Keratinocyte (primary cell): Measurements from ENCODE around the gene KLRF1.

Experiments used
- EZH2 ChIP-seq: IDR thresholded peaks from one replicate; pipeline ENCODE4 v1.6.1; 2012; ENCODE audit warnings: inconsistent platforms, mild to moderate bottlenecking, low read length, moderate library complexity
- TF ChIP-seq, protein P1 (sequence below), 3 experiments: IDR thresholded peaks in 1 of 3; conservative IDR thresholded peaks in 1 of 3; optimal IDR thresholded peaks in 1 of 3; 2 replicates in 2 of 3; 3 replicates in 1 of 3; pipeline versions ENCODE3 to v1.5.1; 2011; ENCODE audit warnings: low read length in 3 of 3, mild to moderate bottlenecking in 3 of 3, moderate library complexity in 2 of 3, control low read depth in 1 of 3, inconsistent platforms in 1 of 3; ENCODE audit not compliant: insufficient read depth in 2 of 3; ENCODE audit errors: extremely low read depth in 1 of 3

GRCh38 chr12:9867531-9867930 lies 40.2 kb downstream of the KLRF1 start:
- TF ChIP-seq, protein P1, sequence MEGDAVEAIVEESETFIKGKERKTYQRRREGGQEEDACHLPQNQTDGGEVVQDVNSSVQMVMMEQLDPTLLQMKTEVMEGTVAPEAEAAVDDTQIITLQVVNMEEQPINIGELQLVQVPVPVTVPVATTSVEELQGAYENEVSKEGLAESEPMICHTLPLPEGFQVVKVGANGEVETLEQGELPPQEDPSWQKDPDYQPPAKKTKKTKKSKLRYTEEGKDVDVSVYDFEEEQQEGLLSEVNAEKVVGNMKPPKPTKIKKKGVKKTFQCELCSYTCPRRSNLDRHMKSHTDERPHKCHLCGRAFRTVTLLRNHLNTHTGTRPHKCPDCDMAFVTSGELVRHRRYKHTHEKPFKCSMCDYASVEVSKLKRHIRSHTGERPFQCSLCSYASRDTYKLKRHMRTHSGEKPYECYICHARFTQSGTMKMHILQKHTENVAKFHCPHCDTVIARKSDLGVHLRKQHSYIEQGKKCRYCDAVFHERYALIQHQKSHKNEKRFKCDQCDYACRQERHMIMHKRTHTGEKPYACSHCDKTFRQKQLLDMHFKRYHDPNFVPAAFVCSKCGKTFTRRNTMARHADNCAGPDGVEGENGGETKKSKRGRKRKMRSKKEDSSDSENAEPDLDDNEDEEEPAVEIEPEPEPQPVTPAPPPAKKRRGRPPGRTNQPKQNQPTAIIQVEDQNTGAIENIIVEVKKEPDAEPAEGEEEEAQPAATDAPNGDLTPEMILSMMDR (optimal IDR thresholded peaks at IDR 0.05 in 1 of 3, IDR thresholded peaks at IDR 0.05 in 1 of 3, conservative IDR thresholded peaks at IDR 0.05 in 1 of 3; ENCODE audit: extremely low read depth in 1 of 3, insufficient read depth in 2 of 3, low read length in 3 of 3) = no peak
- TF ChIP-seq EZH2 = no peak
